ENCODE results near the gene SLC26A9. TPM values are rescaled to one million over a fixed set of nuclear protein-coding genes. Genes with fewer than 3 reads are reported as not detected.

The SLC26A9 gene
- total and polyA plus RNA-seq, 2 experiments from 2014 or later = not detected

GRCh38 chr1:205977402-205978014 is 34.3 kb upstream of the SLC26A9 start:
- TF ChIP-seq CTCF (conservative IDR thresholded peaks at IDR 0.05; ENCODE audit: low read depth in 2 of 2) (peak; percentile 97 to 99), CREB1 (CRISPR knock-in tag; IDR thresholded peaks at IDR 0.05; ENCODE audit: low read depth) (no peak)
- H3K9me3 Mint-ChIP-seq = peaks cover 13% of the 10 kb centered on the region
- H3K36me3 ChIP-seq (ENCODE audit: insufficient read depth) = no peaks in the 10 kb centered on the region
- no peak overlapping the region for H3K4me3 Mint-ChIP-seq
- H3K4me3 ChIP-seq = no peak overlapping the region
- no peaks in the 10 kb centered on the region; the same call in 2 of the 3 replicates for H3K36me3 Mint-ChIP-seq (ENCODE audit: low read depth)
- H3F3A ChIP-seq (replicated peaks; ENCODE audit: low read depth) = peaks cover 10% of the 10 kb centered on the region; the same call in 1 of the 2 replicates
- H3K9me2 ChIP-seq (ENCODE audit: insufficient read depth) = no peaks in the 10 kb centered on the region
- no peaks in the 10 kb centered on the region for H4K20me1 ChIP-seq (replicated peaks; ENCODE audit: insufficient read depth)
- H3K79me2 ChIP-seq (replicated peaks; ENCODE audit: insufficient read depth) = no peaks in the 10 kb centered on the region
- ATAC-seq = peak; percentile 94
- H3K27me3 ChIP-seq (ENCODE audit: insufficient read depth) = no peaks in the 10 kb centered on the region
- H3K4me1 ChIP-seq (ENCODE audit: insufficient read depth) = no peaks in the 10 kb centered on the region
- H2AFZ ChIP-seq = peak overlapping the region; percentile 21; the same call in 1 of the 2 replicates
- peaks cover 2% of the 10 kb centered on the region; the same call in 2 of the 3 replicates for H3K4me1 Mint-ChIP-seq
- H3K4me2 ChIP-seq = no peak overlapping the region
- DNase-seq (ENCODE audit: low spot score) = peak; percentile 83
- H3K27me3 Mint-ChIP-seq (ENCODE audit: insufficient read depth, low read depth, poor library complexity) = peaks cover 8% of the 10 kb centered on the region
- no peak overlapping the region for H3K27ac Mint-ChIP-seq
- H3K27ac ChIP-seq (ENCODE audit: low read depth) = no peak overlapping the region

- H3K9me2 ChIP-seq (ENCODE audit: insufficient read depth) = no peaks in the 10 kb centered on the region
- no peak overlapping the region for H3K27ac ChIP-seq (ENCODE audit: low read depth)
- no peaks in the 10 kb centered on the region for H3K27me3 ChIP-seq (ENCODE audit: insufficient read depth)
- H4K20me1 ChIP-seq (replicated peaks; ENCODE audit: insufficient read depth) = no peaks in the 10 kb centered on the region
- Mint-ChIP-seq H3K9me3 (peaks cover 10% of the 10 kb centered on the region), H3K27me3 (ENCODE audit: insufficient read depth, low read depth, poor library complexity) (peaks cover 7% of the 10 kb centered on the region), H3K4me1 (peaks cover 2% of the 10 kb centered on the region; the same call in 2 of the 3 replicates), H3K4me3 (no peak overlapping the region), H3K36me3 (ENCODE audit: low read depth) (no peaks in the 10 kb centered on the region; the same call in 2 of the 3 replicates), H3K27ac (no peak overlapping the region)
- H3K79me2 ChIP-seq (replicated peaks; ENCODE audit: insufficient read depth) = no peaks in the 10 kb centered on the region
- DNase-seq (ENCODE audit: low spot score) (peak; percentile 41), ATAC-seq (peak; percentile 58)
- no peak overlapping the region for H3K4me3 ChIP-seq
- H3K4me2 ChIP-seq = no peak overlapping the region
- no peaks in the 10 kb centered on the region for H3K36me3 ChIP-seq (ENCODE audit: insufficient read depth)
- H3F3A ChIP-seq (replicated peaks; ENCODE audit: low read depth) = peaks cover 10% of the 10 kb centered on the region; the same call in 1 of the 2 replicates
- no peaks in the 10 kb centered on the region for H3K4me1 ChIP-seq (ENCODE audit: insufficient read depth)
- H2AFZ ChIP-seq = peak overlapping the region; percentile 21; the same call in 1 of the 2 replicates
- no peak for TF ChIP-seq CTCF (conservative IDR thresholded peaks at IDR 0.05; ENCODE audit: low read depth in 2 of 2)
- TF ChIP-seq POLR2AphosphoS5 (IDR thresholded peaks at IDR 0.05; ENCODE audit: low read depth) = no peak
- TF ChIP-seq ZNF331 (CRISPR knock-in tag; IDR thresholded peaks at IDR 0.05; ENCODE audit: low read depth) = no peak
- no peak for TF ChIP-seq JUNB (IDR thresholded peaks at IDR 0.05; ENCODE audit: unreplicated experiment)
- no peak for TF ChIP-seq EZH2phosphoT487 (IDR thresholded peaks at IDR 0.05; ENCODE audit: unreplicated experiment)
- TF ChIP-seq ZNF462 (CRISPR knock-in tag; IDR thresholded peaks at IDR 0.05) = no peak
- no peak for TF ChIP-seq NANOG (IDR thresholded peaks at IDR 0.05; ENCODE audit: borderline replicate concordance)
- no peak for TF ChIP-seq CREB1 (CRISPR knock-in tag; IDR thresholded peaks at IDR 0.05; ENCODE audit: low read depth)
Measured at GRCh38 chr1:205976708-205977401, 33.6 kb upstream of the SLC26A9 start.

Data from GM23338 (cell line).